NCI-H2196 treated with DMSO at 0.1 percent for 48 hours (cell line): ENCODE data around the gene ZFP36L2.
A peak's percentile ranks its signal among the peaks of the same experiment; 100 is the strongest.

Source experiments
- DNase-seq: peaks from one replicate; lab custom pipeline; 2025; ENCODE audit not compliant: unreplicated experiment; lab: John Stamatoyannopoulos, UW

Gene ZFP36L2

GRCh38 chr2:43188561-43189386 is 37.6 kb downstream of the ZFP36L2 start:
- no peak for DNase-seq

DNA sequence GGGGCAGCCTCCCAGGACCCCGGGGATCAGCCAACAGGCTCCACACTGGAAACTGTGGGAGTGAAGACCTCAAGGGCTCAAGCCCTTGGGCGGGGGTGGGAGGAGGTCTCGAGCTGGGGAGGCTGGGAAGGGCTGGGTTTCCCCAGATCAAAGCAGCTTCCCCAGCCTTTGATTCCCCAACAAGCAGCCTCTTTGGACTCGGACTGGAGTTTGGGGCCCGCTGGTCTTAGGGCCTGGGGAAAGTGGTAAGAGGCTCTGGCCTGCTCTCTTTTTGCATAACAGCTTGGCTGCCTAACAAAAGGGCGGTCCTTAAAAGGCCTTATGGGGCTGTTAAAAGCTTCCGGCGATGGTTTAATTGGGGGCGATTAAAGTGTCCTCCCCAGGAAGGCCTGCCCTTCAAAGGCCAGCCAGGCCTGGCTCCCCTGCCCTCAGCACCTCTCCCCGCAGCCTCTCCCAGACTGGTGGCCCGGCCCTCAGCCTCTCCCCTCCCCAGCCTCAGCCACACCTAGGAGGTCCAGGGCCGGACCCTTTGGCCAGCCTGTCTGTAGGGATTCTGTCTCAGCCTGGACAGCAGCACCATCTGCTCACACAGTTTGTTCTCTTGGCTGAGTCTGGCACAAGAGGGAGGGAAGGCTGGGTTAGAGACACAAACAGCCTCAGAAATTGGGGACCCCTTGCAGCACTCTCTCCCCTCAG is 39.6 kb downstream of the ZFP36L2 start:
- DNase-seq, result no peak

- no peak for DNase-seq
Measured at GRCh38 chr2:43186321-43186678, 40.1 kb downstream of the ZFP36L2 start.

DNA sequence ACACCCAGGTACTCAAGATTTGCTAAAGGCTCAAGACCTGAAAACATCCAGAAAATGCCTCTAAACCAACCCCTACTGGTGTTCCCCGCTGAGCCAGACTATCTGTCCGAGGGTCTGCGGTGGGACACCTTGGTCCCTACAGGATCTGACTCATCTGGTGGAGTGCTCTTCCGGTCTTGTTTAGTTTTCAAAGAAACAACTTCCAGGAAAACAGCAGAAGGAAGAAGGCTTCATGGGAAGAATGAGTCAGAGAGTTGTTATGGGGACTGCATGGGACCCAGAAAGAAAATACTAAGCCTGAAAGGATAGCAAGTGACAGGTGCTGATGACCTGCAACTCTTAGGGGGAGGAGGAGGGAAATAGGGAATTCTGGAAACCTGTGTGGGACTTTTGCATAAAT is 41.3 kb downstream of the ZFP36L2 start:
- DNase-seq, result no peak

DNA sequence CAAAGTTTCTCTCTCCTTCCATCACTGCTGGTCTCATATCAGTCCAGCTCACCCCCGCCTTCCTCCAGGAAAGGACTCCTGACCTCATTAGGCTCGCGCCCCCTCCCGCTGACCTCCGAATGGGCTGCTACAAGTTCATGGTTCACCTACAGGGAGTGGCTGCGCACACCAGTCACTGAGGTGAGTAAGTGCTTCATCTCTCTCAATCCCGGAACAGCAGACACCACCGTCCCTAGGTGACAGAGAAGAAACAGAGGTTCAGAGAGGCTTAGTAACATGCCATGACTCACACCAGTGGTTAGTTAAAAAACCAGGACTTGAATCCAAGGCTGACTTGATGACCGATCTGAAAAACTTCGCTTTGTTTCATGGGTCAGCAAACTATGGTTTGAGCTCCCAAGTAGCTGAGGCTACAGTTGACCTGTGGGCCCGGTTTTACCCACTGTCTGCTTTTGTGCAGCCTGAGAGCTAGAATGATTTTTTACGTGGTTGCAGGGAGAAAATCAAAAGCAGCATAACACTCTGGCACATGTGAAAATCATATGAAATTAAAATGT is 42.0 kb downstream of the ZFP36L2 start:
- no peak for DNase-seq

DNA sequence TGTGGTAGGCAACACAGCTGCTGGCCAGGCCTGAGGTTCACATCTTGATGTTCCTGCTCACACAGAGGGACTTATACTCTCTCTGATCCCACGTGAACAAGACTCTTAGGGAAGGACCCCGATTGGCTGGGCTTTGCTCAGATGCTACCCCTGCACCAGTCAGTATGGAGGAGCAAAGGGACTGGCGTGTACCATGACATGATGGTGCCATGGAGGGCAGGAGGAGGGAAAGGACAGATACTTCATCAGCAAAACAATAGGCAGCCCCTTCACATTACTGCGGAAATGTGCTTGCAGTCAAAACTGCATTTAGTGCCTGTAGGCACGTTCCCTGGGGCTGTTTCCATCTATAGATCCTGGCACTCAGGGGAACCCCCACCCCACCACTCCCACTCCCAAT is 42.7 kb downstream of the ZFP36L2 start:
- no peak for DNase-seq

DNA sequence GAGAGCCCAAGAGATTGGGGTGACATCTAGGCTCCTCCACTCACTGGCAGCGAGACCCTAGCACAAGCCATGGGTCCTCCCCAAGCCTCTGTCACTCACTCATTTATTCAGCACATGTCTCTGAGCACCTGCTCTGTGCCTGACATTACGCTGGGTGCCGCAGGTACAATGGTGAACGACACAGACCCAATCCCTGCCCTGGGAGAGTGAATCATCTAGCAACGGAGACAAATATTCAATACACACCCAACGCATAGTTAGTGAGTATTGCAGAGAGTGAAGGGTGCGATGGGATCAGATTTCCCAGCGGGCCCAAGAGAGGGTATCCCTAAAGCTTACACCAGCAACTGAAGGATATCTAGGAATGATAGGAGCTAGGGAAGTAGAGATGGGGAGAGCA is 45.5 kb downstream of the ZFP36L2 start:
- no peak for DNase-seq

DNA sequence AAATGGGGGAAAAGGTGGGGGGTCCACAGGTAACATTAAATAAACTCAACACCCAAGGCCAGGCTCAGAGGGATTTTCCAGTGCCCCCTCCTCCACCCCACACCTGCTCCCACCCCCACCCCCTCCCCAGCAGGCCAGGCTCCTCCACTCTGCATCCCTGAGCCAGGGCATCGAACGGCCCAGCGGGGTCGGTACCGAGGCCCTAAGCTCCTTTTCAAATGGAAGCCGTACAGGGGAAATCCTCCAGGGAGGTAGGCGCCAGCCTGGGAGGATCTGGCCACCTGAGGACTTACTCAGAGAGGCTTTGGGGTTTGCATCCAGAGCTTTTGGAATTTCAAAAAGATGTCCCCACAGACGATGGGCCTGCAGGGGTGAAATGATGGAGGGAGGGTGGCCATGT is 46.5 kb downstream of the ZFP36L2 start:
- DNase-seq, result no peak

DNA sequence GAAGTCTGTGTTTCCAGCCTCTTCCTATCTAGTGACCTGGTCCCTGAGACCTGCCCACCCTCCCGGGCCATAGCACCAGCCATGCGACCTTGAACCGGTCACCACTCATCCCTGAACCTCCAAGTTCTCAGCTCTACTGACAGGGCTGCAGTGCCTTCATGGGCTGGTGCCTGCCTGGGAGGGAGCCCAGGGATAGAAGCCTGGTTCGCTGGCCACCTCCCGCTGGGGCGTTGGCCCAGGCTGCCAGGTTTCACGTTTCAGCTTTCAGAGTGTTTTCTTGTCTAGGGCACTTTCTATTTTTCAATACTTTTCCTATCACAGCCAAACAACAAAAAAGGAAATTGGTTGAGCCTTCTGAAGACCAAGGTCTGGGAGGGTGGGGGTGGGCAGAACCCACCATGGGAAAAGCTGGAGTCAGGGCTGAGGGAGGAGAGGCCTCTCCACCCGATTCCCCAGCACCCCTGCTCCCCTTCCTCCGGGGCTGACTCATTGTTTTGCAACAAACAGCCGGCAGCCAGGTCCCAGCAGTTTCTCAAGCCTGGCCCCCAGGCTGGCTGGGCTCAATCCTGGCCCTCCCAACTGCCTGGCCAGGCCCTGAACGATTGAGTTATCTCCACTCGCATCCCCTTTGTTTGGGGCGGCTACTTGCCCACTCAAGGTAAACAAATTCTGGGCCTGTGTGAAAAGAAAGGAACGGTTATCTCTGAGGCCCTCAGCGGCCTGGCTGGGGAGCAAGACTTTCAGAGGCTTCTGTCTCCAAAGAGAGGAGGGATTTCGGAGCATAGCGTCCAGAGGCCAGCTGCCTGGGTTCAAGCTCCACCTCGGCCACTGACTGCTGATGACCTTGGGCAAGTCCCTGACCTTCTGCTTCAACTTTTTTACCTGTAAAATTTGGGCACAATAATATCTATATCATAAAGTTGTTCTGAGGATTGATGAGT is 47.5 kb downstream of the ZFP36L2 start:
- DNase-seq, result peak; percentile 61

GRCh38 chr2:43178055-43178598 is 48.3 kb downstream of the ZFP36L2 start:
- DNase-seq, result no peak

DNA sequence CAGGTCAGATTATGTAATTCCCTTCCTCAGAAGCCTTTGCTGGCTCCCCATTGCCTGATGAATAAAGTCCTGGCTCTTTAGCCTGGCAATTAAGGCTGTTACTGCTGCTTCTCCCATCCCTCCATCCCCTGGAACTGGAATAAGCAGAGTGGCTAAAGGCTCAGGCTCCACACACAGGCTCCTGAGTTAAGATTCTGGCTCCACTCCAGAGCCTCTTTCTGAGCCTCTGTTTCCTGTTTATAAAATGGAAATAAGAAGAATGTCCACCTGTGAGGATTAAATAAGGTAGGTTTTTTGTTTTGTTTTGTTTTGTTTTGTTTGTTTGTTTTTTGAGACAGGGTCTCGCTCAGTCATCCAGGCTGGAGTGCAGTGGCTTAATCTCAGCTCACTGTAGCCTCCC is 50.0 kb downstream of the ZFP36L2 start:
- DNase-seq, result no peak

- DNase-seq, result no peak
Measured at GRCh38 chr2:43175876-43176275, 50.5 kb downstream of the ZFP36L2 start.

DNA sequence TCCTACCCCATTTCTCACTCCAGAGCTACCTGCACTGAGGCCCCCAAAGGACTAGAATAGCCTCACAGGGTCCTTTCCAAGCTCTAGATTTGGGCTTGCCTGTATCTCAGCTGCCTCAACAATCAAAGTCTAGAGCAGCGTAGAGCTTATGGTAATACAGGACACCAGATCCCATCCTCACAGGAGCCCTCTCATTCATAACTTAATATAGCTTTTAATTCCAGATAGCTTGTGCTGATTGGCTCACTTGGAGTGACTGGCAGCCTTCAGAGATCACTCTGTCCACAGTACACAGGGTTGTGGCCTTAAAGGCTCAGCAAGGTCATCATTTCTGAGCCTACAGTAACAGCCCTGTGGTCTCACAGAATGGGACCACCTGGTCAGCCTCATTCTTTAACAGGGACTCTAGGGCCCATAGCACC is 51.4 kb downstream of the ZFP36L2 start:
- DNase-seq, result no peak

- no peak for DNase-seq
Measured at GRCh38 chr2:43174368-43174916, 52.0 kb downstream of the ZFP36L2 start.
